Measurements from ENCODE around the gene SLC39A11.

SLC39A11 gene

GRCh38 chr17:72700226-72700625 is 392.3 kb downstream of the SLC39A11 start:
- no peak overlapping the region for H3K27ac ChIP-seq
- no peak overlapping the region for H3K4me3 ChIP-seq
- no peak for TF ChIP-seq CTCF (IDR thresholded peaks at IDR 0.05)
- DNase-seq (ENCODE audit: low spot score), result no peak

GRCh38 chr17:72699545-72699944 is 392.9 kb downstream of the SLC39A11 start:
- Histone ChIP-seq H3K4me3 (no peak overlapping the region), H3K27ac (no peak overlapping the region)
- DNase-seq (ENCODE audit: low spot score), result no peak
- no peak for TF ChIP-seq CTCF (IDR thresholded peaks at IDR 0.05)

- Histone ChIP-seq H3K27ac (no peak overlapping the region), H3K4me3 (no peak overlapping the region)
- DNase-seq (ENCODE audit: low spot score), result no peak
- TF ChIP-seq CTCF (IDR thresholded peaks at IDR 0.05), result no peak
These were observed 394.8 kb downstream of the SLC39A11 start for GRCh38 chr17:72697602-72698146.

GRCh38 chr17:72696721-72697120 is 395.8 kb downstream of the SLC39A11 start:
- TF ChIP-seq CTCF (IDR thresholded peaks at IDR 0.05), result no peak
- Histone ChIP-seq H3K27ac (no peak overlapping the region), H3K4me3 (no peak overlapping the region)
- no peak for DNase-seq (ENCODE audit: low spot score)

GRCh38 chr17:72696156-72696555 is 396.3 kb downstream of the SLC39A11 start:
- no peak for TF ChIP-seq CTCF (IDR thresholded peaks at IDR 0.05)
- DNase-seq (ENCODE audit: low spot score), result no peak
- H3K4me3 ChIP-seq, result no peak overlapping the region
- no peak overlapping the region for H3K27ac ChIP-seq

GRCh38 chr17:72693956-72694355 is 398.5 kb downstream of the SLC39A11 start:
- Histone ChIP-seq H3K27ac (no peak overlapping the region), H3K4me3 (no peak overlapping the region)
- no peak for DNase-seq (ENCODE audit: low spot score)
- no peak for TF ChIP-seq CTCF (IDR thresholded peaks at IDR 0.05)

- Histone ChIP-seq H3K4me3 (no peak overlapping the region), H3K27ac (no peak overlapping the region)
- DNase-seq (ENCODE audit: low spot score), result no peak
- TF ChIP-seq CTCF (IDR thresholded peaks at IDR 0.05), result no peak
These were observed 399.2 kb downstream of the SLC39A11 start for GRCh38 chr17:72693151-72693878.

All from coronary artery (tissue), 2 donors.